Measurements from ENCODE around the gene CPED1.

DNA sequence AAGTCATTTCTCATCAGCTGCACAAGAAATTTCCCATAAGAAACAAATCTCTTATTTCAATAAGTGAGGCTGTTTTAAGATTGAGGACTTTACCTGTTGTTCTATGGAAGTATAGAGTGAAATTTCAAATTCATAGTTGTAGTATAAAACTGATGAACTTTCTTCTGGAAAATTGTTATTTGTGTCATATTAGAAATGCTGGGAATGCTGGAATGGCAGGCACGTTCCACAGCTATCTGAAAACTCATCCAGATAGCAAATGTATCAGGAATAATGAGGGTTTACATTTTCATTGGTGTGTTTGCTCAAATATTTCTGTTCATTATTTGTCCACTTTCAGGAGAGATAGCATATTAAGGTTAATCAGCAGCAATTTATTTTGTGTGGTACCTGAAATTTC, 40.8 kb downstream of the CPED1 start:
- no peak for TF ChIP-seq POLR2AphosphoS5 (IDR thresholded peaks at IDR 0.05; ENCODE audit: low read depth, low read length)
- TF ChIP-seq SIN3A (IDR thresholded peaks at IDR 0.05; ENCODE audit: borderline replicate concordance, insufficient read depth, low read length), result no peak
